Fibroblast of lung (primary cell): Measurements from ENCODE around the gene ZNF133. TPM values are rescaled to one million over a fixed set of nuclear protein-coding genes. Genes with fewer than 3 reads are reported as not detected.
A peak's percentile ranks its signal among the peaks of the same experiment; 100 is the strongest.

Source experiments
- DNase-seq, 2 donors: peaks; one replicate each; pipeline versions ENCODE4 v3.0.0 to v3.0.0-alpha.2; 2010; ENCODE audit warnings: low read depth in 2 of 2
- H2AFZ ChIP-seq: 2 replicates; pipeline ENCODE4 v1.5.1; 2012; ENCODE audit warnings: low read length, control low read depth, inconsistent platforms
- H3K27ac ChIP-seq: 2 replicates; pipeline ENCODE4 v1.5.1; 2011; ENCODE audit warnings: low read length, control low read depth; ENCODE audit not compliant: insufficient read depth
- H3K27me3 ChIP-seq: 2 replicates; pipeline ENCODE4 v1.5.1; 2011; ENCODE audit warnings: mild to moderate bottlenecking, low read length; ENCODE audit not compliant: control insufficient read depth, insufficient read depth
- H3K36me3 ChIP-seq: 2 replicates; pipeline ENCODE4 v1.5.1; 2011; ENCODE audit warnings: low read length; ENCODE audit not compliant: control insufficient read depth, insufficient read depth
- H3K4me1 ChIP-seq: 2 replicates; pipeline ENCODE4 v1.5.1; 2011; ENCODE audit warnings: low read length; ENCODE audit not compliant: control insufficient read depth, insufficient read depth; ENCODE audit errors: extremely low read depth
- H3K4me2 ChIP-seq: 2 replicates; pipeline ENCODE4 v1.5.1; 2011; ENCODE audit warnings: low read length, control low read depth; ENCODE audit not compliant: insufficient read depth; ENCODE audit errors: extremely low read depth
- H3K4me3 ChIP-seq, 4 experiments: fragments of 200-600 bp in 1 of 4; sonication (generic) in 1 of 4; replicated peaks in 1 of 4; 2 replicates each; pipeline ENCODE4 v1.5.1; 2011 to 2016; ENCODE audit warnings: low read length in 4 of 4, low read depth in 3 of 4, mild to moderate bottlenecking in 3 of 4, control low read depth in 2 of 4, inconsistent platforms in 1 of 4, mixed read lengths in 1 of 4; ENCODE audit not compliant: insufficient read depth in 1 of 4; ENCODE audit errors: control extremely low read depth in 1 of 4
- H3K79me2 ChIP-seq: 2 replicates; pipeline ENCODE4 v1.5.1; 2012; ENCODE audit warnings: mild to moderate bottlenecking, low read length, inconsistent platforms; ENCODE audit not compliant: control insufficient read depth, insufficient read depth
- H3K9ac ChIP-seq: 2 replicates; pipeline ENCODE4 v1.5.1; 2011; ENCODE audit warnings: mild to moderate bottlenecking, low read length, control low read depth; ENCODE audit not compliant: insufficient read depth
- H3K9me3 ChIP-seq: 2 replicates; pipeline ENCODE4 v1.5.1; 2012; ENCODE audit warnings: low read depth, low read length; ENCODE audit not compliant: control insufficient read depth, insufficient read depth
- H4K20me1 ChIP-seq: 2 replicates; pipeline ENCODE4 v1.5.1; 2011; ENCODE audit warnings: low read length; ENCODE audit not compliant: control insufficient read depth, insufficient read depth; ENCODE audit errors: extremely low read depth
- CTCF ChIP-seq, 2 donors: IDR thresholded peaks in 1 of 2; conservative IDR thresholded peaks in 1 of 2; 1 replicate in 1 of 2; 2 replicates in 1 of 2; pipeline ENCODE4 v1.5.1; 2011 to 2012; ENCODE audit warnings: low read length in 2 of 2, control low read depth in 1 of 2, inconsistent platforms in 1 of 2, low read depth in 1 of 2, mild to moderate bottlenecking in 1 of 2
- EZH2 ChIP-seq: IDR thresholded peaks from 2 replicates; pipeline ENCODE4 v1.5.1; 2012; ENCODE audit warnings: low read length, control low read depth, mild to moderate bottlenecking; ENCODE audit errors: missing control alignments
- polyA plus RNA-seq, 2 donors: library from polyadenylated mRNA; depleted of rRNA in 1 of 2; stranded (reverse) in 1 of 2; unstranded in 1 of 2; fragments of >200 nt; gene quantifications; 2 replicates each; pipeline ENCODE4 v1.2.1, GENCODE V29; 2011 to 2012; ENCODE audit warnings: missing spikeins in 1 of 2
- total RNA-seq: library from RNA; depleted of rRNA; stranded (reverse); fragments of >200 nt; gene quantifications from 2 replicates; pipeline ENCODE4 v1.2.1, GENCODE V29; 2014

ZNF133 gene
- total and polyA plus RNA-seq, 2 donors (not counting 1 experiment from before 2014, with no cell fraction given), result 8.7 to 31.5 TPM

GRCh38 chr20:18259730-18260129, 28.6 kb upstream of the ZNF133 start:
- H3K27me3 ChIP-seq, result peaks cover 3% of the 10 kb centered on the region
- H3K27ac ChIP-seq, result no peak overlapping the region
- no peak overlapping the region for H3K4me2 ChIP-seq
- H3K36me3 ChIP-seq, result no peaks in the 10 kb centered on the region
- no peaks in the 10 kb centered on the region for H3K9me3 ChIP-seq
- H3K4me3 ChIP-seq, result no peak overlapping the region
- no peak overlapping the region for H2AFZ ChIP-seq
- no peaks in the 10 kb centered on the region for H3K4me1 ChIP-seq
- no peak for DNase-seq
- no peaks in the 10 kb centered on the region for H3K79me2 ChIP-seq
- TF ChIP-seq CTCF (conservative IDR thresholded peaks at IDR 0.05 in 1 of 2, IDR thresholded peaks at IDR 0.05 in 1 of 2; ENCODE audit: low read depth in 1 of 2, low read length in 2 of 2) (no peak), EZH2 (no peak)
- no peak overlapping the region for H3K9ac ChIP-seq
- H4K20me1 ChIP-seq, result no peaks in the 10 kb centered on the region

GRCh38 chr20:18263723-18264122, 24.6 kb upstream of the ZNF133 start:
- no peaks in the 10 kb centered on the region for H3K4me1 ChIP-seq
- H4K20me1 ChIP-seq, result no peaks in the 10 kb centered on the region
- no peak overlapping the region for H3K9ac ChIP-seq
- H2AFZ ChIP-seq, result no peak overlapping the region
- peak in 1 of 2 donors; percentile 11 for DNase-seq
- no peak overlapping the region for H3K4me3 ChIP-seq
- no peaks in the 10 kb centered on the region for H3K9me3 ChIP-seq
- TF ChIP-seq CTCF (conservative IDR thresholded peaks at IDR 0.05 in 1 of 2, IDR thresholded peaks at IDR 0.05 in 1 of 2; ENCODE audit: low read depth in 1 of 2, low read length in 2 of 2) (no peak), EZH2 (no peak)
- H3K27ac ChIP-seq, result no peak overlapping the region
- no peaks in the 10 kb centered on the region for H3K36me3 ChIP-seq
- no peaks in the 10 kb centered on the region for H3K79me2 ChIP-seq
- H3K4me2 ChIP-seq, result no peak overlapping the region
- H3K27me3 ChIP-seq, result no peaks in the 10 kb centered on the region

GRCh38 chr20:18265441-18265840, 22.9 kb upstream of the ZNF133 start:
- Histone ChIP-seq H3K4me2 (no peak overlapping the region), H4K20me1 (no peaks in the 10 kb centered on the region), H3K27ac (no peak overlapping the region), H3K79me2 (no peaks in the 10 kb centered on the region), H3K9ac (no peak overlapping the region), H3K27me3 (no peaks in the 10 kb centered on the region), H3K36me3 (no peaks in the 10 kb centered on the region), H3K4me1 (no peaks in the 10 kb centered on the region), H3K4me3 (no peak overlapping the region), H3K9me3 (no peaks in the 10 kb centered on the region), H2AFZ (no peak overlapping the region)
- DNase-seq, result no peak
- no peak for TF ChIP-seq EZH2
- TF ChIP-seq CTCF (conservative IDR thresholded peaks at IDR 0.05 in 1 of 2, IDR thresholded peaks at IDR 0.05 in 1 of 2; ENCODE audit: low read depth in 1 of 2, low read length in 2 of 2), result no peak
